ENCODE results near the gene LAT.

- TF ChIP-seq, protein P1, sequence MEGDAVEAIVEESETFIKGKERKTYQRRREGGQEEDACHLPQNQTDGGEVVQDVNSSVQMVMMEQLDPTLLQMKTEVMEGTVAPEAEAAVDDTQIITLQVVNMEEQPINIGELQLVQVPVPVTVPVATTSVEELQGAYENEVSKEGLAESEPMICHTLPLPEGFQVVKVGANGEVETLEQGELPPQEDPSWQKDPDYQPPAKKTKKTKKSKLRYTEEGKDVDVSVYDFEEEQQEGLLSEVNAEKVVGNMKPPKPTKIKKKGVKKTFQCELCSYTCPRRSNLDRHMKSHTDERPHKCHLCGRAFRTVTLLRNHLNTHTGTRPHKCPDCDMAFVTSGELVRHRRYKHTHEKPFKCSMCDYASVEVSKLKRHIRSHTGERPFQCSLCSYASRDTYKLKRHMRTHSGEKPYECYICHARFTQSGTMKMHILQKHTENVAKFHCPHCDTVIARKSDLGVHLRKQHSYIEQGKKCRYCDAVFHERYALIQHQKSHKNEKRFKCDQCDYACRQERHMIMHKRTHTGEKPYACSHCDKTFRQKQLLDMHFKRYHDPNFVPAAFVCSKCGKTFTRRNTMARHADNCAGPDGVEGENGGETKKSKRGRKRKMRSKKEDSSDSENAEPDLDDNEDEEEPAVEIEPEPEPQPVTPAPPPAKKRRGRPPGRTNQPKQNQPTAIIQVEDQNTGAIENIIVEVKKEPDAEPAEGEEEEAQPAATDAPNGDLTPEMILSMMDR (IDR thresholded peaks at IDR 0.05): no peak
- TF ChIP-seq POLR2A (IDR thresholded peaks at IDR 0.05): no peak
These were observed 14.0 kb downstream of the LAT start for GRCh38 chr16:28998837-28999236.

Data from lower leg skin (tissue), 3 donors.